ENCODE data around the gene PRRX2. TPM values are rescaled to one million over a fixed set of nuclear protein-coding genes. Genes with fewer than 3 reads are reported as not detected.

The PRRX2 gene
- total and polyA plus RNA-seq, 2 of the 4 experiments (the other 2 are of a cell fraction), result 12.7 to 35.5 TPM

- Histone ChIP-seq H3K27me3 (ENCODE audit: control insufficient read depth, insufficient read depth, low read length) (no peaks in the 10 kb centered on the region), H3K18ac (ENCODE audit: low read depth, low read length) (no peak overlapping the region), H2BK15ac (ENCODE audit: low read depth, low read length) (no peak overlapping the region), H4K20me1 (ENCODE audit: insufficient read depth, low read length) (no peaks in the 10 kb centered on the region), H4K8ac (ENCODE audit: low read depth in 2 of 2, low read length in 2 of 2) (no peak overlapping the region), H3K9me3 (ENCODE audit: control insufficient read depth, insufficient read depth, low read length) (no peaks in the 10 kb centered on the region), H2BK120ac (ENCODE audit: low read depth, low read length) (no peak overlapping the region), H3K56ac (ENCODE audit: extremely low read depth, insufficient read depth, low read length) (no peak overlapping the region), H3K9ac (ENCODE audit: low read depth, low read length) (no peak overlapping the region), H3K36me3 (ENCODE audit: control insufficient read depth, insufficient read depth, low read length) (no peaks in the 10 kb centered on the region), H3K4ac (ENCODE audit: low read depth, low read length) (no peak overlapping the region), H3K14ac (replicated peaks; ENCODE audit: low read depth, low read length) (no peak overlapping the region), H3K4me3 (ENCODE audit: insufficient read depth, low read depth, low read length) (no peak overlapping the region), H4K91ac (ENCODE audit: insufficient read depth, low read depth, low read length) (no peak overlapping the region), H2AK5ac (ENCODE audit: low read depth, low read length) (no peak overlapping the region), H3K23ac (ENCODE audit: low read depth, low read length) (no peak overlapping the region), H3K4me1 (ENCODE audit: control insufficient read depth, insufficient read depth, low read length) (peaks cover 6% of the 10 kb centered on the region), H2AK9ac (replicated peaks; ENCODE audit: low read depth, low read length, poor library complexity) (no peak overlapping the region), H2BK20ac (ENCODE audit: low read depth, low read length) (no peak overlapping the region), H3K79me1 (ENCODE audit: low read depth in 1 of 2, low read length in 2 of 2) (no peaks in the 10 kb centered on the region), H2AFZ (replicated peaks; ENCODE audit: low read length, poor library complexity) (no peak overlapping the region), H3K27ac (ENCODE audit: insufficient read depth, low read length) (no peak overlapping the region), H2BK5ac (ENCODE audit: low read depth, low read length, poor library complexity, severe bottlenecking) (no peak overlapping the region), H3K9me1 (ENCODE audit: insufficient read depth, low read length) (peaks cover 10% of the 10 kb centered on the region; the same call in 1 of the 2 replicates), H4K5ac (ENCODE audit: low read depth, low read length) (no peak overlapping the region), H3K4me2 (ENCODE audit: low read depth, low read length) (no peak overlapping the region)
- ChIA-PET POLR2A (ENCODE audit: unreplicated experiment) (no interaction called here), CTCF (no interaction called here)
- dilution Hi-C loops (cut with HindIII; ENCODE audit: low sequenced_read_pairs, unreplicated experiment) (no loop called here), intact Hi-C loops (cut with micrococcal nuclease) (no loop called here), in situ Hi-C loops (cut with MboI; ENCODE audit: low sequenced_read_pairs) (no loop called here)
- TF ChIP-seq MAFK (IDR thresholded peaks at IDR 0.05; ENCODE audit: low read depth, low read length), result no peak
- TF ChIP-seq RFX5 (IDR thresholded peaks at IDR 0.05; ENCODE audit: low read depth, low read length), result no peak
- no peak for TF ChIP-seq ELK1 (IDR thresholded peaks at IDR 0.05; ENCODE audit: borderline replicate concordance, low read depth, low read length)
- ATAC-seq (ENCODE audit: low read depth), result no peak
- BruUV-seq (replicated peaks), result no TSS peak
- WGBS, 2 experiments (ENCODE audit: extremely low coverage in 2 of 2, insufficient read length in 1 of 2), result 100% methylated on average over 2 of the region's 6 CpGs; no CpG with 5 or more reads in 1 of the 2 experiments
- DNase-seq, result no peak
Measured at GRCh38 chr9:129768486-129768885, 103.0 kb downstream of the PRRX2 start.

All from IMR-90 (cell line).